Measurements from ENCODE around the gene ZNF555.

ZNF555 gene

DNA sequence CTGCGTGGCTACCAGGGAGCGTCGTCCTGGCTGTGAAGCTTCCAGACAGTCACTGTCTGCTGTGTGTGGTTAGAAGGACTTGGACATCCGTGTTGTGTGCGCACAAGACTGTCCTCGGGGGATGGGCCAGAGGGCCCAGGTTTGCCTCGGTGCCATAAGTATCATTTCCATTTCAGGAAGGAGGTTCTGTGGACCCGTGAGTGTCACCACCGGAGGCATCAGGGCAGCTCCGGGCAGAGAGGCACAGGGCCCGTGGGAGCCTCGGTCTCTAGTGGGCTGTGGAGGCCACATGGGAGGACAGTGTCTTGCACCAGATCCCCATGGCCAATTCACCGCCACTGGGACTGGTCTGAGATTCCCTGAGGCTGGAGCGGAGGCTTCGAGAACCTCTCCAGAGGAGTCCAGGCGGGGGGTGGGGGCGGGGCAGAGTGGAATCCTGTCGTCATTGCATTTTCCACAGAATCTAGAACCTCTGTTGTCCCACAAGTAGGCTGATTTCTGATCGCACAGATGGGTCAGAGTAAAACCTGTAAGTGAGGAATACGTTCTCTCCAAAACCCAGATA is 65.4 kb downstream of the ZNF555 start:
- H3K27ac ChIP-seq: no peak overlapping the region
- TF ChIP-seq, protein P1, sequence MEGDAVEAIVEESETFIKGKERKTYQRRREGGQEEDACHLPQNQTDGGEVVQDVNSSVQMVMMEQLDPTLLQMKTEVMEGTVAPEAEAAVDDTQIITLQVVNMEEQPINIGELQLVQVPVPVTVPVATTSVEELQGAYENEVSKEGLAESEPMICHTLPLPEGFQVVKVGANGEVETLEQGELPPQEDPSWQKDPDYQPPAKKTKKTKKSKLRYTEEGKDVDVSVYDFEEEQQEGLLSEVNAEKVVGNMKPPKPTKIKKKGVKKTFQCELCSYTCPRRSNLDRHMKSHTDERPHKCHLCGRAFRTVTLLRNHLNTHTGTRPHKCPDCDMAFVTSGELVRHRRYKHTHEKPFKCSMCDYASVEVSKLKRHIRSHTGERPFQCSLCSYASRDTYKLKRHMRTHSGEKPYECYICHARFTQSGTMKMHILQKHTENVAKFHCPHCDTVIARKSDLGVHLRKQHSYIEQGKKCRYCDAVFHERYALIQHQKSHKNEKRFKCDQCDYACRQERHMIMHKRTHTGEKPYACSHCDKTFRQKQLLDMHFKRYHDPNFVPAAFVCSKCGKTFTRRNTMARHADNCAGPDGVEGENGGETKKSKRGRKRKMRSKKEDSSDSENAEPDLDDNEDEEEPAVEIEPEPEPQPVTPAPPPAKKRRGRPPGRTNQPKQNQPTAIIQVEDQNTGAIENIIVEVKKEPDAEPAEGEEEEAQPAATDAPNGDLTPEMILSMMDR (conservative IDR thresholded peaks at IDR 0.05): no peak

Data from VCaP (cell line).